Measurements from ENCODE around the gene SRSF1. TPM values are rescaled to one million over a fixed set of nuclear protein-coding genes. Genes with fewer than 3 reads are reported as not detected.
"Not testable (repeated sequence)": the region's sequence is repeated elsewhere in the genome, so short reads cannot be mapped to it uniquely, and the experiment has no call there.

The SRSF1 gene
- total RNA-seq, 1 experiment from 2014 or later = 341 TPM

DNA sequence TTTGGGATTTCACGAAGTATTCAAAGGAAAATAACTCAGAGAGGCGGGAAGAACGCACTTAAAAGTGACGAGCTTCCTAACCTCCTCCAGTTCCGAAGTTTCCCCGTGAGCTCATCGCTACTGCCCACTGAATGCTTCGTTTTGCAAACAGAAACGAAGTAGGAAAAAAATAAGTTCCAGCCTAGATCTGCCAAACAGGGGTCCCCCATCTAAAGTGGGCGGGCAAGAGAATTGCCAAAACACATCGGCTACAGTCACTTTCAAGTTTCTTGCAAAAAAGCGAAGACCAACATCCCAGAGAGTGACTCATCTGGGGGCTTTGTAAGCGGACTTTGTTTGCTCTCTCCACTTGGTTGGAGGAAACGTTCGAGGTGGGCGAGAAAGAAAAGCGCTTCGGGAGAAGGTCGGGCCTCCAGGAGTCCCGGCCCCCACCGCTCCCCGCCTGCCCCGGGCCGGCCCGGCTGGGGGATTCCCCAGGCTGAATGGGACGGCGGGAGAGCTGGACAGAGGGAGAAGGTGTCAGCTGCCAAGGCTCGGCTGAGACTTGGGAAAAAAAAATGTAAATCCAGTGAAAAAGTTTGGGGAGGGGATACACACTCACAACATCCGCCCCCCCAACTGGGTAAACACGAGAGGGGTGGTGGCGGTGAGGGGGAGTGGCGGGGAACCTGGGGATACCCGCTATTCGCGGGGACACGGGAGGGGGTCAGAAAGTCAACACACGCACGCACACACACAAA lies 20.0 kb downstream of the SRSF1 start:
- H3K4me3 ChIP-seq (ENCODE audit: insufficient read depth, low read depth, low read length) = peak overlapping the region; percentile 78
- H3K27me3 ChIP-seq (ENCODE audit: control insufficient read depth, insufficient read depth, low read length) = no peaks in the 10 kb centered on the region
- peaks cover 1% of the 10 kb centered on the region for H3K36me3 ChIP-seq (replicated peaks; ENCODE audit: control insufficient read depth, insufficient read depth, low read length)
- peak; percentile 85 for DNase-seq

DNA sequence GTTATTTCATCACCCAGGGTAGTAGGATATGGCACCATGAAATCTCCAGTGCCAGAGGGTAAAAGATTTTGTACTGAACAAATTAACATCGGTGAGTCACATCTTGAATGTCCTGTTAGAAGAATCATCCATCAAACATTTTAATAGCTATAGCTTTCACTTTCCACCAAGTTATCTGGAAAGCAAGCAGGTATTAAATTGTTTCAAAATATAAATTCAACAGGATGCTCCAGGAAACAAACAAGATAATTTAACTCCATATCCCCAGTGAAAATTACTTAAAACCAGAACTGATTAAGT lies 21.4 kb downstream of the SRSF1 start:
- Histone ChIP-seq H3K27me3 (ENCODE audit: control insufficient read depth, insufficient read depth, low read length) (no peaks in the 10 kb centered on the region), H3K4me3 (ENCODE audit: insufficient read depth, low read depth, low read length) (no peak overlapping the region), H3K36me3 (replicated peaks; ENCODE audit: control insufficient read depth, insufficient read depth, low read length) (peaks cover 5% of the 10 kb centered on the region)
- no peak for DNase-seq

DNA sequence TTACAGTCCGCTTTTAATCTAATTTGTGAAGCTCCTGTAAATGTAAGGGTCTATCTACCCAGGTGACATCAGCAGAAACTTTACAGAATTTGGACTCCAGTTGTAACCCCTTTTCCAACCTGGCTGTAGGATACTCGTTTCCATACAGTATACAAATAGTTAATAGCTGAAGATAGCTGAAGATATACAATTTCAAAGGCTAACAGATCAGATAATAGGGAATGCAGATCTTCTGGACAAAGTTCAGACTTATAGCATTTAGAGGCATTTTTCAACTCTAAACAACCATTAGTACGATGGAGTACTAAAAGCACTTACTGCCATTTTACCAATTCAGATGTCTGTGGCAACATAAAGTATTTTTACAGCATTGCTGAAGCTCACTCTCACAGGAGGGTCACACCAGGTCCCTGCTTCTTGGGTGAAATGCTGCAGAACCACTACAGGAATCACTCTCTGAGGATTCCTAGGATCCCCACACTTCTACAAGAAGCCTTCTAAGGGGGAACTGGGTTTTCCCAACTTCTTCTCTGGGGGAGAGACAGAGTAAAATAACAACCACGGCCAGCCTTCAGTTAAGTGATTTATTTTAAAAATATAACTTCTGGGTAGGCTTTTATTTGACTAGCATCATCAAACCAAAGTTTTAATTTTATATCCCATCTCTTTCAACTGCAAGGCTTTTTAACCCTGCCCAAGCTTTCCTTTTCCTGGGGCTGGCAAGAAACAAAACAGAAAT lies 21.9 kb downstream of the SRSF1 start:
- H3K36me3 ChIP-seq (replicated peaks; ENCODE audit: control insufficient read depth, insufficient read depth, low read length) = peaks cover 5% of the 10 kb centered on the region
- no peaks in the 10 kb centered on the region for H3K27me3 ChIP-seq (ENCODE audit: control insufficient read depth, insufficient read depth, low read length)
- DNase-seq = no peak
- H3K4me3 ChIP-seq (ENCODE audit: insufficient read depth, low read depth, low read length) = no peak overlapping the region

DNA sequence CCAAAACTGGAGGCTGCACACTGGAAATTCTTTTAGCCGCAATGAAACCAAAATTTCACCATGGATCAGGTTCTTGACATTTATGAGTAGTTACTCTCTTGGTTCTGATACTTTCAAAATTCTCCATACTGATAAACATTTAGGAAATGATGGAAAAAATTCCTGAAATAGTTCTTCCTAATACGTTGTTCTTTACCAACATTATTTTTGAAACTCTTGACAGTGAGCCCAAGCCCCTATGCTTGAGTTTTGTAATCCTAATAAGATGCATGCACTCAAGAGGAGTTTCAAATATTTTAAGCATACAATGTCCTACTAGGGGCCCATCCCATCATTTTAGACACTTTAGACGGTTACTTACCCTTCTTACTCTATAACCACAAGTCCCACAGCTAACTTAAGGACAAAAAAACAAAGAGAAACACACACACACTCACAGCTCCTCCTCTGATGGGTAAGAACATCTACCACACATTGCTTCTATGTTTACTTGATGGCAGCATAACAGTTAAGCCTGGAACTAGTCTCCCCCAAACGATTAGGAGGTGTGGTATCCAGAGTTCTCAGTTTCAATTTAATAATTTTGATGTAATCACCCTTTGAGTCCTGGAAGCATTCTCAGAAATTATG lies 22.7 kb downstream of the SRSF1 start:
- no peak for DNase-seq
- Histone ChIP-seq H3K4me3 (ENCODE audit: insufficient read depth, low read depth, low read length) (no peak overlapping the region), H3K27me3 (ENCODE audit: control insufficient read depth, insufficient read depth, low read length) (no peaks in the 10 kb centered on the region), H3K36me3 (replicated peaks; ENCODE audit: control insufficient read depth, insufficient read depth, low read length) (peaks cover 5% of the 10 kb centered on the region)

DNA sequence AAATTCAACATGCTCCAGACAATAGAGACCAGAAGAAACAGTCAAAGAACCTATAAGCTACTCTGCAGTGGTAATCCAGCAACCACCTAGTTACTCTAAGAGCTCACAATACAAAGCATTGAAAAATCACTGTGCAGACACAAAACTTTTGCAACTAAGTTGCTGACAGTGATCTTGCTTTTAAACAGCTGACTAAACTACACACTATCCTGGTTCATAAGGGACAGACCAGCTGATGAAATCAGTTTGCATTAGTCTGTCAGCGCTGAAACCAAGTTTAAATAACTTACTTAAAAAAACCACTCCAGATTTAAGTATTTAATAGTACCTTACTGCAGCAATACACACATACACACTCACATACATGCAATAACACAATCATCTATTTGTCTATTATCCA lies 23.6 kb downstream of the SRSF1 start:
- H3K27me3 ChIP-seq (ENCODE audit: control insufficient read depth, insufficient read depth, low read length) = no peaks in the 10 kb centered on the region
- H3K36me3 ChIP-seq (replicated peaks; ENCODE audit: control insufficient read depth, insufficient read depth, low read length) = peaks cover 8% of the 10 kb centered on the region
- no peak for DNase-seq
- no peak overlapping the region for H3K4me3 ChIP-seq (ENCODE audit: insufficient read depth, low read depth, low read length)

DNA sequence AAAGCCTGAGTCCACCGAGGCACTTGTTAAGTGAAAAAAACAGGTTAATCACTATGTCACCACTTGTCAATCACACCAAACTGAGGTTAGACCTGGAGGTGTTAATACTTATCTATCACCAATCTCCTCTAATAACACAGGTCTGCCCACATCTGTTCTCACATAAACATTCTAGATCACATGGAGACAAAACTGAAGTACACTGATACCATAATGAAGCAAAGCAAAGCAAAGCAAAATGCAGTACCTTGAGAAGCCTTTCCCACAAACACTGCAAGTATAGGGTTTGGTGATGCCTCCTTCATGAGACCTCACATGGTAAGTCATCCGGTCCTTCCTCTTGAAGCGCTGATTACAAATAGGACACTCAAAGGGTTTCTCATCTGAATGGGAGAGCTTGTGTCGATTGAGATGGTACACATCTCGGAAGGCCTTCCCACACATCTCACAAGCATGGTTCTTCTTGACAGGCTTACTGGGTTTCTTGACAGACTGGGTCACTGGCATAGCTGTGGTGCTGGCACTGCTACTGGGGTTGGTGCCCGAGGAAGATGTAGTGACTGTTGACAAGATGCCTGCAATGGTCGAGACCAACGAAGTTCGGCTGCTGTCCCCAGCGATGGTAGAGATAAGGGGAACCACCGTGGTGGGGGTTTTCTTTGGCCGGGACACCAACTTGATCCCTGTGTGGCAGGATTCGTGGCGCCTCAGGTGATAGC lies 24.4 kb downstream of the SRSF1 start:
- Histone ChIP-seq H3K4me3 (ENCODE audit: insufficient read depth, low read depth, low read length) (no peak overlapping the region), H3K27me3 (ENCODE audit: control insufficient read depth, insufficient read depth, low read length) (no peaks in the 10 kb centered on the region), H3K36me3 (replicated peaks; ENCODE audit: control insufficient read depth, insufficient read depth, low read length) (peaks cover 10% of the 10 kb centered on the region)
- no peak for DNase-seq

DNA sequence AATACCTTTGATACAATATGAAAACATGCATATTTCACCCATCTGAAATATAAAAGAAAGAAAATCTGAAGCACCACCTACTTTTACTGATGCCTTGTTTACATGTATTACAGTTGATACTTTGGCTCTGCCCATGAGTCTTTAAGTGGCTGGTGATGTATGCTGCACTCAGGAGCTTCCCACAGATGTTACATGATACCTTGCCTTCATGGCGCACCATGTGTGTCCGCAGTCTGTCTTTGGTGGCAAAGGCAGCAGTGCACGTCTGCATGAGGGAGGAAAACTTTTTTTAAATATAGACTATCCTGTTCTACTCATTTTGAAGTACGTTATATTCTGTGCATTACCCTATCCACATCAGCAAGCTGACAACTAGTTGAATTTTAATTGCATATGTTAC lies 26.5 kb downstream of the SRSF1 start:
- no peaks in the 10 kb centered on the region for H3K27me3 ChIP-seq (ENCODE audit: control insufficient read depth, insufficient read depth, low read length)
- peaks cover 21% of the 10 kb centered on the region for H3K36me3 ChIP-seq (replicated peaks; ENCODE audit: control insufficient read depth, insufficient read depth, low read length)
- DNase-seq = no peak
- no peak overlapping the region for H3K4me3 ChIP-seq (ENCODE audit: insufficient read depth, low read depth, low read length)

DNA sequence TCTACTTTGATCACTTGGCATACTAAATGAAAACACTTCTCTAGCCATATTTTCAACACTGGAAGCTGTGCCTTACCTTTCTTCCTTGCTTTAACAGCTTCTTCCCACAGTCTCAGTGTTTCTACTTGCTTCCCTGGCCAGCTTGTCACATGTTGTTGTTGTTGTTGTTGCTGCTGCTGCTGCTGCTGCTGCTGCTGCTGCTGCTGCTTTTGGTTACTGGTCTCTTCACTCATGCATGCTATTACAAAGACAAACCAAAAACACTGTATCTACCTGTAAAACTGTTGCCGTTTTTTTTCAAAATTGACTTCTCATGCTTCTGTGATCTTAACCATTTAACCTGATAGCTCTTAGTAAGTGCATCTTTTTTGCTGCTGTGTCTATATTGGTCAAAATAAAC lies 28.0 kb downstream of the SRSF1 start:
- Histone ChIP-seq H3K36me3 (replicated peaks; ENCODE audit: control insufficient read depth, insufficient read depth, low read length) (peaks cover 25% of the 10 kb centered on the region), H3K27me3 (ENCODE audit: control insufficient read depth, insufficient read depth, low read length) (no peaks in the 10 kb centered on the region), H3K4me3 (ENCODE audit: insufficient read depth, low read depth, low read length) (no peak overlapping the region)
- no peak for DNase-seq

DNA sequence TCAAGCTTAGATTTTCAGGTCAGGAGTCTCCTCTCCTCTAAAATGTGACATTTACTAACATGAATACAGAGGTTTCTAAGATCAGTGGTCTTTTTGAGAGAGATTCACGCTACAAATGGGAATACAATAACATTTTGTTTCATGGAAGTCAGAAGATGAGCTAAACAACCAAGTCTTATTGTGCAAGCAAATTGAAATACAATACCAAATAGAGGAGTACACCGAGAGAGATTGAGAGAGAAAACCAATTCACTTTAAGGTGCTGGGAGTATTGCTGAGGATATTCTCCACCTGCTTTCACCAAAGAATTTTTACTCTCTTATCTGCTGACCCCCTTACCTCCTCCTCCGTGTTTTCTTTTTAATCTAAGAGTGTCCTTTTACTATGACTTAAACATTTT lies 30.5 kb downstream of the SRSF1 start:
- no peak overlapping the region for H3K4me3 ChIP-seq (ENCODE audit: insufficient read depth, low read depth, low read length)
- no peaks in the 10 kb centered on the region for H3K27me3 ChIP-seq (ENCODE audit: control insufficient read depth, insufficient read depth, low read length)
- DNase-seq = no peak
- H3K36me3 ChIP-seq (replicated peaks; ENCODE audit: control insufficient read depth, insufficient read depth, low read length) = peaks cover 24% of the 10 kb centered on the region

DNA sequence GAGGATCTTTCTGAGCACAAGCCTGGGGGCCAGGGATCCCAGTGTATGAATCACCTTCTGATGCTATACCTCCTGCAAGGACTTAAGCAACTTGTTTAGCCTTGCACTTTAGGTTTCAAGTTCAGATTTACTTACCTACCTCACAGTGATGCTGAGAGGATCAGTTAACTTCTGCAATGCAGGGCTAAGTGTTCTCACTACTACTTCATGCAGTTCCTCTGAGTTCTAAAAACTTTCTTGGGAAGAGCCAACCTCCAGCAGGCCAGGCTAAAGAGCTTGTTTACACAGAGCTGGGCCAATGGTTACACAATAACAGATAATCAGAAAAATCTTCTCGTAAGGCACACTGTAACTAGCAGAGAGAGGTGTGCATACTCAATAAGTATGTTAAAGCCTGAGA lies 32.0 kb downstream of the SRSF1 start:
- Histone ChIP-seq H3K4me3 (ENCODE audit: insufficient read depth, low read depth, low read length) (no peak overlapping the region), H3K27me3 (ENCODE audit: control insufficient read depth, insufficient read depth, low read length) (no peaks in the 10 kb centered on the region), H3K36me3 (replicated peaks; ENCODE audit: control insufficient read depth, insufficient read depth, low read length) (peaks cover 22% of the 10 kb centered on the region)
- no peak for DNase-seq

DNA sequence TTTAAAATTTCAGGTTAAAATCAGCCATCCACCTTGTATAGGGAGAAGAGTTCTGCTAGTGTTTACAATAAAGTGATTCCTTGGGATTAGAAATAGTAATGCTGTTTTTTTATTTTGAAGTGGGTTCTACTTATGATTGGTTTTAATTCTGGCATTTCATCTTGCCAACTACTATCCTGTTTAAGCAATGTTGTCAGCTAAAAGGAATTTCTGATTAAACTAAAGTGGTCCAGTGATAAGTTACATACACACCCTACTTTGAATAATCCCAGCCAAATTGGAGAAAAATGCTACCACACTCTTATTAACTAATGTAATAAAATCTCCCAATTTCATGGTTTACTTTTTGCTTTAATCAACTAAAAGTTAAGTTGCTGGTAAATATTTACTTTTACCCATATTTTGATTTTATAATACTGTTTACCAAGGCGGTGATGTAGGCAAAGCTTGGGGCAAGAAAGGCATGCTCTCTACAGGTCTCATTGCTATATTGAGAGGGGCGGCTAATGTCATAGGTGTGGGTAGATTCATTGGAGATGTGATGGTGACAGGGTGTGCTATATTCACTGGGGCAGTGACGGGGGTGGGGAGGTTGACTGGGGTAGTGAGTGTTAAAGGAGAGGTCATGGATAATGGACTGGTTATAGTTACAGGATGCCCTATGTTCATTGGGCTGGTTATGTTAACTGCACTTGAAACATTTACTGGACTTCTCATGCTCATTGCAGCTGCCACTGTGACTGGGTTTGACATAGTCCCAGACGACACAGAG lies 32.8 kb downstream of the SRSF1 start:
- H3K36me3 ChIP-seq (replicated peaks; ENCODE audit: control insufficient read depth, insufficient read depth, low read length) = peaks cover 22% of the 10 kb centered on the region

DNA sequence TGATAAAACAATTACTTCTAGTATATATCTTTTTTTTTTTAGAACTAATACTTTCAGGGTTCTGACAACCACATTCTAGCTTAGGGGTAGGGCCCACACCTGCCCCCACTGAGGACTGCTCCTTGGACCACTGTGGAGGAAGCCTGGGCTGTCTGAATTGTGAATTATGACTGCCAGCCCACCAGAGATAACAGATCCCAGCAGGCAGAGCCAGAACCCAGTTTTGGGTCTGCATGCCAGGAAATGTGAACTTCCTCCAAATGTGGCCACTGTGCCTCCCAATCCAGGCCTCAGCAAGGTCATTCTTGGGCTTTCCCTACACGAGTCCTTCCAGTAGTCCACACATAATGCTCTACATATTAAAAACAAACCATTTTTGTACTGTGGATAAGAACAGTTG lies 34.9 kb downstream of the SRSF1 start:
- Histone ChIP-seq H3K27me3 (ENCODE audit: control insufficient read depth, insufficient read depth, low read length) (no peaks in the 10 kb centered on the region), H3K36me3 (replicated peaks; ENCODE audit: control insufficient read depth, insufficient read depth, low read length) (peaks cover 15% of the 10 kb centered on the region), H3K4me3 (ENCODE audit: insufficient read depth, low read depth, low read length) (no peak overlapping the region)
- DNase-seq = no peak

More for the DNA sequence above, 32.8 kb downstream of the SRSF1 start:
- not testable (repeated sequence) for DNase-seq; H3K27me3 ChIP-seq (ENCODE audit: control insufficient read depth, insufficient read depth, low read length); H3K4me3 ChIP-seq (ENCODE audit: insufficient read depth, low read depth, low read length)

DNA sequence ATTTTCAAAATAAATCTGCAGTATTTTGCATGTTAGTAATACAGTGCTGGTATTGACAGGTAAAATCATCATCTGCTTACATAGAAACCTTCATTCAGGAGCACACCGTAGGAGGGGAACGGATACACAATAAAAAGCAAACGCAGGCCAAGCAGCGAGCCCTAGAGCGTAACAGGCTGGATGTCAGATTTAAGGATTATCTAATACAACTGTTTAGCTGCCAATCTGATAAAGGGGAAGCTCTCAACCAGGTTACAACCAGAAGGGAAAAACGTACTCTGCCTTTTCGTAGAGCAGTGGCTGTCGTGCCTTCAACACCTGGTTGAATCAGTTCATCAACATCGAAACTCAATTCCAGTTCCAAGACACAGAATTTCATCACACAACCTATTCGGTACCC lies 35.5 kb downstream of the SRSF1 start:
- no peak overlapping the region for H3K4me3 ChIP-seq (ENCODE audit: insufficient read depth, low read depth, low read length)

DNA sequence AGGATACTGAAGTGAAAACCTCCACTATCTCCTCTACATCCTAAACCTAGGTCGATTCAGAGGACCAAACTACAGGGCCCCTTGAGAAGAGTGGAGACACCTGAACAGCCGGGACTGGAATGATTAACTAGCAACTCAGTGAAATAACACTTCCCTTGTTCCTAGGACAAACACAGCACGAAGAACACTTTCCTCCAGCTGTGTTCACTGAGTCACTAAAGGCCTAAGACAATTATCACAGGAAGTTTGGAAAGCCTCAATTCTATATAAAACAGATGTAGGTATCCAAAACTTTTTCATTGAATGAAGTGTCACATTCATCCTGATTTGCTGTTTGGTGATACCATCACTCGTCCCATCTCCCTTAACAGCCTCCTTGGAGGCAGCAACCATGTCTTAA lies 36.3 kb downstream of the SRSF1 start:
- H3K36me3 ChIP-seq (replicated peaks; ENCODE audit: control insufficient read depth, insufficient read depth, low read length) = peaks cover 7% of the 10 kb centered on the region
- H3K4me3 ChIP-seq (ENCODE audit: insufficient read depth, low read depth, low read length) = no peak overlapping the region
- DNase-seq = no peak
- no peaks in the 10 kb centered on the region for H3K27me3 ChIP-seq (ENCODE audit: control insufficient read depth, insufficient read depth, low read length)

More for the DNA sequence above, 35.5 kb downstream of the SRSF1 start:
- Histone ChIP-seq H3K36me3 (replicated peaks; ENCODE audit: control insufficient read depth, insufficient read depth, low read length) (peaks cover 9% of the 10 kb centered on the region), H3K27me3 (ENCODE audit: control insufficient read depth, insufficient read depth, low read length) (no peaks in the 10 kb centered on the region)
- no peak for DNase-seq
